ENCODE results near the gene MYOG.

The MYOG gene

DNA sequence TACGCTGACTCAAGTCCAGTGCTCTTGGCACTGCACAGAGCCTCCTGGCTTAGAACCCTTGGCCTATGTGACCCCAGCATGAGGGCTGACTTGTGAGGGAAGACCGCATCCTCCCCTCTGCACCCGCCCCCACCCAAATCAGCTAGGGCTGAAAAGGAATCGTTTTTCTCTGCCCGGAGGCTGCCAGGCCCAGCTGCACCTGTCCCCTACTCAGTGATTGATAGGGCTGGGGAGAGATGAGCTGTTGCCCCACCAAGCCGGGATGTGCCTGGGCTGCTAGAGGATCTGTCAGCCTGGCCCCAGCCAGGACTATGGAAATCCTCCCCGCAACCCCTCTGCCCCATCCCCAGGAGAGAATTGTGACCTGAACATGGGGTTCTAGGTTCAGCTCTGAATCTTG is 20.6 kb downstream of the MYOG start:
- no peak overlapping the region for H3K4me3 ChIP-seq (replicated peaks; ENCODE audit: low read depth, low read length)
- TF ChIP-seq, protein P1, sequence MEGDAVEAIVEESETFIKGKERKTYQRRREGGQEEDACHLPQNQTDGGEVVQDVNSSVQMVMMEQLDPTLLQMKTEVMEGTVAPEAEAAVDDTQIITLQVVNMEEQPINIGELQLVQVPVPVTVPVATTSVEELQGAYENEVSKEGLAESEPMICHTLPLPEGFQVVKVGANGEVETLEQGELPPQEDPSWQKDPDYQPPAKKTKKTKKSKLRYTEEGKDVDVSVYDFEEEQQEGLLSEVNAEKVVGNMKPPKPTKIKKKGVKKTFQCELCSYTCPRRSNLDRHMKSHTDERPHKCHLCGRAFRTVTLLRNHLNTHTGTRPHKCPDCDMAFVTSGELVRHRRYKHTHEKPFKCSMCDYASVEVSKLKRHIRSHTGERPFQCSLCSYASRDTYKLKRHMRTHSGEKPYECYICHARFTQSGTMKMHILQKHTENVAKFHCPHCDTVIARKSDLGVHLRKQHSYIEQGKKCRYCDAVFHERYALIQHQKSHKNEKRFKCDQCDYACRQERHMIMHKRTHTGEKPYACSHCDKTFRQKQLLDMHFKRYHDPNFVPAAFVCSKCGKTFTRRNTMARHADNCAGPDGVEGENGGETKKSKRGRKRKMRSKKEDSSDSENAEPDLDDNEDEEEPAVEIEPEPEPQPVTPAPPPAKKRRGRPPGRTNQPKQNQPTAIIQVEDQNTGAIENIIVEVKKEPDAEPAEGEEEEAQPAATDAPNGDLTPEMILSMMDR (IDR thresholded peaks at IDR 0.05; ENCODE audit: low read depth, low read length, missing control alignments), result no peak
- DNase-seq (ENCODE audit: extremely low read depth, low read depth), result no peak

DNA sequence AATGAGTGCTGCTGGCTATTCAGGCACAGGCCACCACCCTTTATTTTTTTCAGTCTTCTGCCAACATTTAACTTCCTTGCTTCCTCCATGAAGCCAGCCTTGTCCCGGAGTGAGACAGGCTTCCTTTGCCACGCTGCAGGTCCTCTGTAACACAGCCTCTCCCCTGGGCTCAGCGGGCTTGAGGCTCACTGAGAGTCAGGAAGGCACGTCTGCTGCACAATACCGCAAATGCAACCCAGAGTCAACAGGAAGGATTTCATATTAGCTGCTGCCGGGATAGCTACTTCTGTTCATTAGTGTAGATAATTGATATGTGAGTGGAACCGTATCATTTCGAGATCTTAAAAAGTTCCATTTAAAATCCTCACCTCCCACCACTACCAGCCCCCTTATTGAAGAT is 22.5 kb downstream of the MYOG start:
- H3K4me3 ChIP-seq (replicated peaks; ENCODE audit: low read depth, low read length), result no peak overlapping the region
- TF ChIP-seq, protein P1 (IDR thresholded peaks at IDR 0.05; ENCODE audit: low read depth, low read length, missing control alignments), result no peak
- no peak for DNase-seq (ENCODE audit: extremely low read depth, low read depth)

DNA sequence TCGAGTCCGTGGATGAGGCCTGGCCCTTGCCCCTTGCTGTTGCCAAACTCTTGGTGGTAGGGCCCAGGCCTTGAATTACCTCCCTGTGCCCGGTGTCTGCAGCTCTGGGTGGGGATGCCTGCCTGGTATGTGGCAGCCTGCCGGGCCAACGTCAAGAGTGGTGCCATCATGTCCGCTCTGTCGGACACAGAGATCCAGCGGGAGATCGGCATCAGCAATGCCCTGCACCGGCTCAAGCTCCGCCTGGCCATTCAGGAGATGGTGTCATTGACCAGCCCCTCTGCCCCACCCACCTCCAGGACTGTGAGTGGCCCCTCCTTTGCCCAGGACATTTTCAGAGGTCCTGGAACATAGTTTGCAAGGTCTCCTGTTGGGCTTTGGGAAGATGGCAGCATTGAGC is 25.7 kb downstream of the MYOG start:
- TF ChIP-seq, protein P1 (IDR thresholded peaks at IDR 0.05; ENCODE audit: low read depth, low read length, missing control alignments), result no peak
- no peak overlapping the region for H3K4me3 ChIP-seq (replicated peaks; ENCODE audit: low read depth, low read length)
- DNase-seq (ENCODE audit: extremely low read depth, low read depth), result no peak

DNA sequence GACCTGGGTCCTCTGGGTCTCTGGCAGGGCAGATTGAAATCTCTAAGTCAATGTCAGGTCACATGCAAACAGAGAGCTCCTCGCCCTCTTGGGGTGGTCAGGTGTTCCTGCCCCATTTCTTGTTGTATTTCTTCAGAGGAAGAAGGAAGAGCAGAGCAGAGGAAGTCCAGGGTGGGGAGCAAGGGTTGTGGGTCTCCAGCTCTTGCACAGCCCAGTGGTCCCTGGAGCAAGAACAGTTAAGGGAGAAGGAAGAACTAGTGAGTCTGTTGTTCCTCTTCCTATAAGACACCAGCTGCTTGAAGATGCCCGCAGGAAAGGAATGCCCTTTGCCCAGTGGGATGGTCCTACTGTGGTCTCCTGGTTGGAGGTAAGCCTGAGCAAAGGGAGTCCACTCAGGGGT is 26.3 kb downstream of the MYOG start:
- TF ChIP-seq, protein P1 (IDR thresholded peaks at IDR 0.05; ENCODE audit: low read depth, low read length, missing control alignments), result no peak
- H3K4me3 ChIP-seq (replicated peaks; ENCODE audit: low read depth, low read length), result no peak overlapping the region
- no peak for DNase-seq (ENCODE audit: extremely low read depth, low read depth)

DNA sequence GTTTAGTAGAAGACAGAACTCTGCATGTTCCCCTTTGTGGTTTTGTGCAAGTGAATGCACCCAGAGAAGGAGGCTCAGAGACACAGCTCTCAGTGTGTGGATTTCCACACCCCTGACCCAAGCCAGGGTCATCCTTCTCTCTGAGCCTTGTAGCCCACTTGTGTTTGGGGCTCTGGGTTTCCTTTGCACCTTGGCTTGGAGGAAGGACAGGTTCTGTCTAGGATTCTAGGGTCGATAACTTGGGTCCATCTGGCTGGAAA is 27.2 kb downstream of the MYOG start:
- TF ChIP-seq, protein P1 (IDR thresholded peaks at IDR 0.05; ENCODE audit: low read depth, low read length, missing control alignments), result no peak
- DNase-seq (ENCODE audit: extremely low read depth, low read depth), result no peak

DNA sequence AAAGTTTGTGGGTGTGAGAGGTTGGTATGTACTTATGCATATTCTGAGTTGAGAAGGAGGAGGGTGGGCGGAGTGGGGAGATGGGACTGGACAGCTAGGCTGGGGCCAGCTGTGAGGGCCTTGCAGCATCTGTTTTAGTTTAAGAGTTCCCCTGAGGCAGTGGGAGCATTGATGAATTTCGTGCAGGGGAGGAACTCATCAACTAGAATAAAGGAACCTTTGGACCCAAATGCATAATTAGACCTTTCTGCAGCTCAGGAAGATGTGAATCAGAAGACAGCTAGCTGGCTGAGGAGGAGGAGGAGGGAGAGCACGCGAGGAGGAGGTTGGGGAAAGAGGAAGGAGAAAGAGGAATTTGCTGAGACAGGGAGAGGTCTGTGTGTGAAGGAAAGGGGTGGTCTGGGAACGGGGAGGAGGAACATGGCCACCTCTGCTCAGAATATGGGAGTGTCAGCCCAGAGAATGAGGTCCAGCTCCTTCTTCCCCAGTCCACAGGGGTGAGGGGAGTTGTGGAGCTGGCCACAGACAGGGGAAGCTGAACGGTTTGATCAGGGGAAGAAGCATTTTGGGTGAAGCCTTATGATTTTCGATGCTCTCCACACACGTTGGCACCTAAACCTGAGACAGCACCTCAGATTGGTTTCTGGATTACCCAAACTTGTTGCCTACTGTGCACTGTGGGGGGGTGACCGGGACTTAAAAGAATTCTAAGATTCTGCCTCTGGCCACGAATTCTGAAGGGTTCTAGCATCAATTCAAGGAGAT is 27.7 kb downstream of the MYOG start:
- peak; percentile 70 for DNase-seq (ENCODE audit: extremely low read depth, low read depth)
- H3K4me3 ChIP-seq (replicated peaks; ENCODE audit: low read depth, low read length), result no peak overlapping the region
- TF ChIP-seq, protein P1 (IDR thresholded peaks at IDR 0.05; ENCODE audit: low read depth, low read length, missing control alignments), result no peak

More for the DNA sequence above, 27.2 kb downstream of the MYOG start:
- H3K4me3 ChIP-seq (replicated peaks; ENCODE audit: low read depth, low read length), result no peak overlapping the region

DNA sequence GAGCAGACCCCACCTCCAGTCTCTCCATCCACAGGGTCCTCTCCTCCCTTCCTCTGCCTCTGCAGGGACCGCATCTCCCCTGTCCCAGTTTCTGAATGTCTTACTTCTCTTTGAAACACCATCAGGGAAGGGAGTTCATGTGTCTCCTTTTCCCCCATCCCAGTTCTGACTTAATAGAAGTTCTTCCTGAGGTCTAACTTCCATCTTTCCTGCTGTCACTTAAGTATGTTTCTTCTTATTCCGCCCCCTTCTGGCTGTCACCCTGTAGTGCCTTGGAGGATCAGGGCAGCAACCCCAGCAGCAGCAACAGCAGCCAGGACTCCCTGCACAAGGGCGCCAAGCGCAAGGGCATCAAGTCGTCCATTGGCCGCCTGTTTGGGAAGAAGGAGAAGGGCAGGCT is 29.3 kb downstream of the MYOG start:
- no peak for DNase-seq (ENCODE audit: extremely low read depth, low read depth)
- TF ChIP-seq, protein P1 (IDR thresholded peaks at IDR 0.05; ENCODE audit: low read depth, low read length, missing control alignments), result peak; percentile 16
- H3K4me3 ChIP-seq (replicated peaks; ENCODE audit: low read depth, low read length), result no peak overlapping the region

Measured in HFF-Myc (cell line).